H9 (cell line): Measurements from ENCODE around the gene PLCL1. TPM values are rescaled to one million over a fixed set of nuclear protein-coding genes. Genes with fewer than 3 reads are reported as not detected.

Experiments
- DNase-seq: peaks from one replicate; pipeline ENCODE4 v3.0.0-alpha.2; 2017
- H2AFZ ChIP-seq: one replicate; pipeline ENCODE4 v1.6.1; 2013; ENCODE audit warnings: mild to moderate bottlenecking, low read length, control low read depth, moderate library complexity
- H2AK5ac ChIP-seq: 2 replicates; pipeline ENCODE4 v1.6.1; 2013; ENCODE audit warnings: low read length, control low read depth, mixed read lengths; ENCODE audit not compliant: insufficient read length
- H2BK120ac ChIP-seq: one replicate; pipeline ENCODE4 v1.6.1; 2013; ENCODE audit warnings: low read depth, mild to moderate bottlenecking, low read length, control low read depth, inconsistent platforms; ENCODE audit not compliant: poor library complexity, severe bottlenecking
- H2BK12ac ChIP-seq: 2 replicates; pipeline ENCODE4 v1.6.1; 2013; ENCODE audit warnings: low read length, control low read depth, mixed read lengths, low read depth; ENCODE audit not compliant: insufficient read length
- H2BK15ac ChIP-seq: 2 replicates; pipeline ENCODE4 v1.6.1; 2013; ENCODE audit warnings: low read depth, low read length, control low read depth
- H2BK20ac ChIP-seq: one replicate; pipeline ENCODE4 v1.6.1; 2013; ENCODE audit warnings: low read depth, mild to moderate bottlenecking, low read length, control low read depth, inconsistent platforms; ENCODE audit not compliant: poor library complexity, severe bottlenecking
- H2BK5ac ChIP-seq: 2 replicates; pipeline ENCODE4 v1.6.1; 2013; ENCODE audit warnings: low read length, control low read depth, mixed read lengths; ENCODE audit not compliant: insufficient read length
- H3K14ac ChIP-seq: 2 replicates; pipeline ENCODE4 v1.6.1; 2013; ENCODE audit warnings: low read length, control low read depth; ENCODE audit not compliant: insufficient read depth
- H3K18ac ChIP-seq: 2 replicates; pipeline ENCODE4 v1.6.1; 2013; ENCODE audit warnings: low read depth, mild to moderate bottlenecking, mixed read lengths, low read length, control low read depth; ENCODE audit not compliant: insufficient read length
- H3K23ac ChIP-seq: 2 replicates; pipeline ENCODE4 v1.6.1; 2013; ENCODE audit warnings: low read length, control low read depth, mixed read lengths, low read depth; ENCODE audit not compliant: insufficient read length
- H3K23me2 ChIP-seq: 2 replicates; pipeline ENCODE4 v1.6.1; 2013; ENCODE audit warnings: low read depth, mild to moderate bottlenecking, mixed read lengths, low read length, control low read depth; ENCODE audit not compliant: insufficient read length, poor library complexity, severe bottlenecking
- H3K27ac ChIP-seq: 2 replicates; pipeline ENCODE4 v1.5.1; 2013; ENCODE audit warnings: low read length, control low read depth, mixed read lengths, low read depth; ENCODE audit not compliant: insufficient read length
- H3K27me3 ChIP-seq: 2 replicates; pipeline ENCODE4 v1.6.1; 2013; ENCODE audit warnings: low read length, control low read depth, inconsistent platforms; ENCODE audit not compliant: insufficient read depth
- H3K4ac ChIP-seq: 2 replicates; pipeline ENCODE4 v1.6.1; 2013; ENCODE audit warnings: low read depth, mild to moderate bottlenecking, control low read depth, inconsistent platforms, low read length, moderate library complexity
- H3K4me1 ChIP-seq: 2 replicates; pipeline ENCODE4 v1.6.1; 2013; ENCODE audit warnings: low read length, control low read depth, inconsistent platforms; ENCODE audit not compliant: insufficient read depth
- H3K4me2 ChIP-seq: 2 replicates; pipeline ENCODE4 v1.6.1; 2013; ENCODE audit warnings: low read length, control low read depth, mixed read lengths; ENCODE audit not compliant: insufficient read length, insufficient read depth
- H3K56ac ChIP-seq: 2 replicates; pipeline ENCODE4 v1.6.1; 2013; ENCODE audit warnings: low read depth, mild to moderate bottlenecking, mixed read lengths, low read length, control low read depth; ENCODE audit not compliant: insufficient read length
- H3K79me1 ChIP-seq: 2 replicates; pipeline ENCODE4 v1.6.1; 2013; ENCODE audit warnings: low read depth, mild to moderate bottlenecking, moderate library complexity, low read length, control low read depth, inconsistent platforms; ENCODE audit not compliant: insufficient read depth, poor library complexity, severe bottlenecking
- H3K79me2 ChIP-seq: 2 replicates; pipeline ENCODE4 v1.6.1; 2013; ENCODE audit warnings: low read length, control low read depth, inconsistent platforms; ENCODE audit not compliant: insufficient read depth
- H3K9ac ChIP-seq: 2 replicates; pipeline ENCODE4 v1.6.1; 2013; ENCODE audit warnings: low read length, control low read depth, mixed read lengths; ENCODE audit not compliant: insufficient read length; ENCODE audit errors: extremely low read depth
- H3K9me3 ChIP-seq: one replicate; pipeline ENCODE4 v1.6.1; 2013; ENCODE audit warnings: low read depth, low read length, inconsistent platforms; ENCODE audit not compliant: control insufficient read depth
- H3T11ph ChIP-seq: one replicate; pipeline ENCODE4 v1.6.1; 2013; ENCODE audit warnings: mild to moderate bottlenecking, low read length, control low read depth, inconsistent platforms
- H4K20me1 ChIP-seq: one replicate; pipeline ENCODE4 v1.6.1; 2013; ENCODE audit not compliant: control insufficient read depth, insufficient read length, insufficient read depth
- H4K5ac ChIP-seq: 2 replicates; pipeline ENCODE4 v1.6.1; 2013; ENCODE audit warnings: low read depth, mild to moderate bottlenecking, mixed read lengths, low read length, control low read depth; ENCODE audit not compliant: insufficient read length
- H4K8ac ChIP-seq: replicated peaks from 2 replicates; pipeline ENCODE4 v1.6.1; 2013; ENCODE audit warnings: low read length, control low read depth, mixed read lengths, low read depth; ENCODE audit not compliant: insufficient read length
- H4K91ac ChIP-seq: 2 replicates; pipeline ENCODE4 v1.6.1; 2013; ENCODE audit warnings: low read depth, mild to moderate bottlenecking, moderate library complexity, mixed read lengths, low read length, control low read depth; ENCODE audit not compliant: insufficient read length
- H3K27ac Mint-ChIP-seq, 3 experiments: 2 replicates in 2 of 3; 3 replicates in 1 of 3; pipeline ENCODE4 v1.8.0; 2020 to 2021; ENCODE audit warnings: mixed read lengths in 3 of 3, mild to moderate bottlenecking in 1 of 3, moderate library complexity in 1 of 3
- H3K27me3 Mint-ChIP-seq: 2 replicates; pipeline ENCODE4 v1.8.0; 2021; ENCODE audit warnings: low read depth, mild to moderate bottlenecking, moderate library complexity, mixed read lengths
- H3K36me3 Mint-ChIP-seq, 3 experiments: 2 replicates in 2 of 3; 3 replicates in 1 of 3; pipeline ENCODE4 v1.8.0; 2020 to 2021; ENCODE audit warnings: low read depth in 3 of 3, mixed read lengths in 3 of 3; ENCODE audit not compliant: insufficient read depth in 1 of 3
- H3K4me1 Mint-ChIP-seq, 2 experiments: 2 replicates each; pipeline ENCODE4 v1.8.0; 2020; ENCODE audit warnings: mixed read lengths in 2 of 2
- H3K4me3 Mint-ChIP-seq, 2 experiments: 2 replicates in 1 of 2; 3 replicates in 1 of 2; pipeline ENCODE4 v1.8.0; 2020 to 2021; ENCODE audit warnings: mild to moderate bottlenecking in 2 of 2, mixed read lengths in 2 of 2, moderate library complexity in 1 of 2
- H3K9me3 Mint-ChIP-seq, 2 experiments: 2 replicates in 1 of 2; 3 replicates in 1 of 2; pipeline ENCODE4 v1.8.0; 2020; ENCODE audit warnings: mild to moderate bottlenecking in 2 of 2, mixed read lengths in 2 of 2, moderate library complexity in 1 of 2
- WGBS: extraction: QIAGEN DNeasy Blood & Tissue Kit; methylation state at CpG from one replicate; pipeline ENCODE4 v1.1.7; 2013; ENCODE audit warnings: missing lambda C conversion rate, low lambda C conversion rate, mixed read lengths; ENCODE audit not compliant: insufficient read length; ENCODE audit errors: extremely low coverage; 5-methylcytosine and 5-hydroxymethylcytosine counted together
- total RNA-seq: library from RNA; stranded (reverse); gene quantifications from 2 replicates; pipeline ENCODE4 v1.2.1, GENCODE V29; 2021
- TF ChIP-seq, protein P1 (sequence below): fragments of 200-600 bp; sonication (generic); conservative IDR thresholded peaks from 3 replicates; pipeline ENCODE4 v1.8.0; 2021; ENCODE audit warnings: antibody characterized with exemption, mild to moderate bottlenecking

The PLCL1 gene
- total RNA-seq, 1 experiment from 2014 or later = 0.04 TPM

GRCh38 chr2:198168651-198169050, 364.3 kb downstream of the PLCL1 start:
- no peaks in the 10 kb centered on the region for H3K9me3 Mint-ChIP-seq
- H3K9ac ChIP-seq = no peak overlapping the region
- H3K27me3 Mint-ChIP-seq = no peaks in the 10 kb centered on the region
- no peak overlapping the region for H3K23ac ChIP-seq
- no peak for DNase-seq
- no peak overlapping the region for H3K4me2 ChIP-seq
- H4K8ac ChIP-seq = no peak overlapping the region
- no peaks in the 10 kb centered on the region for H4K20me1 ChIP-seq
- H2BK120ac ChIP-seq = no peak overlapping the region
- no peak overlapping the region for H2BK12ac ChIP-seq
- H3K4me1 ChIP-seq = no peaks in the 10 kb centered on the region
- TF ChIP-seq, protein P1, sequence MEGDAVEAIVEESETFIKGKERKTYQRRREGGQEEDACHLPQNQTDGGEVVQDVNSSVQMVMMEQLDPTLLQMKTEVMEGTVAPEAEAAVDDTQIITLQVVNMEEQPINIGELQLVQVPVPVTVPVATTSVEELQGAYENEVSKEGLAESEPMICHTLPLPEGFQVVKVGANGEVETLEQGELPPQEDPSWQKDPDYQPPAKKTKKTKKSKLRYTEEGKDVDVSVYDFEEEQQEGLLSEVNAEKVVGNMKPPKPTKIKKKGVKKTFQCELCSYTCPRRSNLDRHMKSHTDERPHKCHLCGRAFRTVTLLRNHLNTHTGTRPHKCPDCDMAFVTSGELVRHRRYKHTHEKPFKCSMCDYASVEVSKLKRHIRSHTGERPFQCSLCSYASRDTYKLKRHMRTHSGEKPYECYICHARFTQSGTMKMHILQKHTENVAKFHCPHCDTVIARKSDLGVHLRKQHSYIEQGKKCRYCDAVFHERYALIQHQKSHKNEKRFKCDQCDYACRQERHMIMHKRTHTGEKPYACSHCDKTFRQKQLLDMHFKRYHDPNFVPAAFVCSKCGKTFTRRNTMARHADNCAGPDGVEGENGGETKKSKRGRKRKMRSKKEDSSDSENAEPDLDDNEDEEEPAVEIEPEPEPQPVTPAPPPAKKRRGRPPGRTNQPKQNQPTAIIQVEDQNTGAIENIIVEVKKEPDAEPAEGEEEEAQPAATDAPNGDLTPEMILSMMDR = no peak
- H2BK20ac ChIP-seq = no peak overlapping the region
- no peak overlapping the region for H3K18ac ChIP-seq
- H3K27ac ChIP-seq = no peak overlapping the region
- H2AK5ac ChIP-seq = no peak overlapping the region
- H3K14ac ChIP-seq = no peak overlapping the region
- H2AFZ ChIP-seq = no peak overlapping the region
- no peaks in the 10 kb centered on the region for H3K36me3 Mint-ChIP-seq
- no CpG with 5 or more reads among the region's 1 CpG for WGBS
- no peak overlapping the region for H3K4me3 Mint-ChIP-seq
- no peaks in the 10 kb centered on the region for H3K79me1 ChIP-seq
- H3T11ph ChIP-seq = no peak overlapping the region
- no peaks in the 10 kb centered on the region for H3K79me2 ChIP-seq
- no peaks in the 10 kb centered on the region for H3K27me3 ChIP-seq
- no peak overlapping the region for H4K91ac ChIP-seq
- H2BK15ac ChIP-seq = no peak overlapping the region
- no peak overlapping the region for H4K5ac ChIP-seq
- no peak overlapping the region for H2BK5ac ChIP-seq
- no peaks in the 10 kb centered on the region for H3K4me1 Mint-ChIP-seq
- H3K27ac Mint-ChIP-seq = no peak overlapping the region
- no peak overlapping the region for H3K56ac ChIP-seq
- no peak overlapping the region for H3K4ac ChIP-seq
- H3K23me2 ChIP-seq = no peaks in the 10 kb centered on the region
- no peaks in the 10 kb centered on the region for H3K9me3 ChIP-seq
